ENCODE results near the gene CAMTA1. TPM values are rescaled to one million over a fixed set of nuclear protein-coding genes. Genes with fewer than 3 reads are reported as not detected.
A peak's percentile ranks its signal among the peaks of the same experiment; 100 is the strongest.

CAMTA1 gene
- total RNA-seq, 3 donors from 2014 or later, result 73.4 to 114 (median 82.6) TPM

DNA sequence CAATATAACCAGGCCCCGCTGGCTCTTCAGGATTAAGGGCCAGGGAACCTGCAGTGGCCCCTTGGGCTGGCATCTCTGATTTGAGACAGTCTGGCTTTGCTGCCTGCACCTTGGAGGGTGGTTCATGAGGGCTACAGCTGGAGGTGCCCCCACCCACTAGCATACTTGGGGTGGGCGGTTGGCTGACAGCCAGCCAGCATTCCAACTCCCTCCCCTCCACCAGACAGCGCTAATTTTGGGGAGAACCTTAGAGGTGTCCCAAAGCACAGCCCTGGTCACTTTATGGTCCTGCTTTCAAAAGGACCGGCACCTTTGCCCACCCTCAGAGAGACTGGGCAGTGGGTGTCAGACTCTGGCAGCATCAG is 805.2 kb downstream of the CAMTA1 start:
- intact Hi-C loops (cut with DNase I, micrococcal nuclease), result no loop called here
- ATAC-seq (no peak), DNase-seq (peak in 1 of 3 donors; percentile 10)
- Histone ChIP-seq H3K4me3 (no peak overlapping the region), H3K36me3 (ENCODE audit: low read depth) (no peaks in the 10 kb centered on the region), H3K4me1 (ENCODE audit: low read depth) (no peaks in the 10 kb centered on the region), H3K9me3 (no peaks in the 10 kb centered on the region)
- TF ChIP-seq CTCF (IDR thresholded peaks at IDR 0.05), result no peak

GRCh38 chr1:7591565-7591964 is 806.3 kb downstream of the CAMTA1 start:
- Histone ChIP-seq H3K4me1 (ENCODE audit: low read depth) (no peaks in the 10 kb centered on the region), H3K36me3 (ENCODE audit: low read depth) (no peaks in the 10 kb centered on the region), H3K9me3 (no peaks in the 10 kb centered on the region), H3K4me3 (no peak overlapping the region)
- TF ChIP-seq CTCF (IDR thresholded peaks at IDR 0.05), result no peak
- DNase-seq (peak in 1 of 3 donors; percentile 12), ATAC-seq (no peak)
- intact Hi-C loops (cut with DNase I, micrococcal nuclease), result no loop called here

- ATAC-seq (no peak), DNase-seq (peak in 1 of 3 donors; percentile 15)
- Histone ChIP-seq H3K36me3 (ENCODE audit: low read depth) (no peaks in the 10 kb centered on the region), H3K4me1 (ENCODE audit: low read depth) (no peaks in the 10 kb centered on the region), H3K4me3 (no peak overlapping the region), H3K9me3 (no peaks in the 10 kb centered on the region)
- no peak for TF ChIP-seq CTCF (IDR thresholded peaks at IDR 0.05)
- intact Hi-C loops (cut with DNase I, micrococcal nuclease), result no loop called here
These were observed 807.0 kb downstream of the CAMTA1 start for GRCh38 chr1:7592120-7592798.

DNA sequence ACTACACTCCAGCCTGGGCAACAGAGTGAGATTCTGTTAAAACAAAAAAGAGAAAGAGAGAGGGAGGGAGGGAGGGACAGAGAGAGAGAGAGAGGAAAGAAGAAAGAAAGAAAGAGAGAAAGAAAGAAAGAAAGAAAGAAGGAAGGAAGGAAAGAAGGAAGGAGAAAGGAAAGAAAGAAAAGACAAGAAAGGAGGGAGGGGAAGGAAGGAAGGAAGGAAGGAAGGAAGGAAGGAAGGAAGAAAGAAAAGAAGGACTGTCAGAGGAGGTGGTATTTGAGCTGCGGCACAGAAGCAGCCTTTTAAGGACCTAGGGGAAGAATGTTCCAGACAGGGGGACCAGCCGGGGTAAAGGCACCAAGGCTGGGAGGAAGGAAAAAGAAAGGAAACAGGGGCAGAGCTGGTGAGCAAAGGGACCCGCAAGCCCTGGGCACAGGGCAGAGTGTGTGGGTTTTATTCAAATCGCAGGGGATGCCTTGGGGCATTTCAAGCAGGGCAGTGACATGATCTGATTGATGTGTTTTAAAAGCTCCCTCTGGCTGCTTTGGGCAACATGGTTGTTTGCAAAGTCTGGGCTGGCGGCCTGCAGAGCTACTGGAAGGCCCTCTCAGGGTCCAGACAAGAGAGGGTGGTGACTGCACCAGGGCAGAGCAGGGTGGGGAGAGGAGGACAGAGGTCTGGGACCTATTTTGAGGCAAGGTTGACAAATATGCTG is 808.9 kb downstream of the CAMTA1 start:
- no peak for ATAC-seq
- intact Hi-C loops (cut with DNase I, micrococcal nuclease), result no loop called here
- DNase-seq, result peak in 1 of 3 donors; percentile 19
- no peaks in the 10 kb centered on the region for H3K4me1 ChIP-seq (ENCODE audit: low read depth)
- no peak overlapping the region for H3K4me3 ChIP-seq
- no peaks in the 10 kb centered on the region for H3K9me3 ChIP-seq
- no peak for TF ChIP-seq CTCF (IDR thresholded peaks at IDR 0.05)
- no peaks in the 10 kb centered on the region for H3K36me3 ChIP-seq (ENCODE audit: low read depth)

DNA sequence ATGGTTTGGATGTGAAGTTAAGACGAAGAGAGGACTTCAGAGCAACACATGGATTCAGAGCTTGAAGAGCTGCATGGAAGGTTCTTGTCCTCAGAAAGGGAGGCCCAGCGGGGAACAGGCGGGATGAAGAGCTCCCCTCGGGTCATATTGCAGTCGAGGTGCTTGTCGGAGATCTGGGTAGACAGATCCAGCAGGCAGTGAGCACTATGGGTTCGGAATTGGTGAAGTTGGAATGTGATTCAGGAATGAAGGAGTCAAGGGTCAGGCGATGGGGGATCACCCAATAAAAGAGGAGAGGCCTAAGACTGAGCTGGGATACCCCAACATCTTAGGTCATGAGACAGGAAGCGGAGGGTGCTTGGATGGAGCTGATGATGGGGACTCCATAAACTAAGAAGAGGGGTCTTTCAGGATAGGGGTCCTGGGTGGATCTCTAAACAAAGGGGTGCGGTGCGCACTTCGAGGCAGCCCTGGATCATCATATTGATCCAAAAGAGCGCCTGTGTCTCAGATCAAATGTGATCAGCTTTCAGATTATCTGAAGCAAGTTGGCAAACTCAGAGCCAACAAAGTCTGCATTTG is 809.6 kb downstream of the CAMTA1 start:
- H3K4me1 ChIP-seq (ENCODE audit: low read depth), result no peaks in the 10 kb centered on the region
- no peak for ATAC-seq
- DNase-seq, result peak in 1 of 3 donors; percentile 8
- H3K4me3 ChIP-seq, result no peak overlapping the region
- no peak for TF ChIP-seq CTCF (IDR thresholded peaks at IDR 0.05)
- H3K36me3 ChIP-seq (ENCODE audit: low read depth), result no peaks in the 10 kb centered on the region
- H3K9me3 ChIP-seq, result no peaks in the 10 kb centered on the region
- intact Hi-C loops (cut with DNase I, micrococcal nuclease), result no loop called here

Data from mucosa of descending colon (tissue), 3 donors.